ENCODE measurements around the gene CCDC127. TPM values are rescaled to one million over a fixed set of nuclear protein-coding genes. Genes with fewer than 3 reads are reported as not detected.
A peak's percentile ranks its signal among the peaks of the same experiment; 100 is the strongest.

The CCDC127 gene
- total RNA-seq, 1 donor from 2014 or later: 9.7 TPM

DNA sequence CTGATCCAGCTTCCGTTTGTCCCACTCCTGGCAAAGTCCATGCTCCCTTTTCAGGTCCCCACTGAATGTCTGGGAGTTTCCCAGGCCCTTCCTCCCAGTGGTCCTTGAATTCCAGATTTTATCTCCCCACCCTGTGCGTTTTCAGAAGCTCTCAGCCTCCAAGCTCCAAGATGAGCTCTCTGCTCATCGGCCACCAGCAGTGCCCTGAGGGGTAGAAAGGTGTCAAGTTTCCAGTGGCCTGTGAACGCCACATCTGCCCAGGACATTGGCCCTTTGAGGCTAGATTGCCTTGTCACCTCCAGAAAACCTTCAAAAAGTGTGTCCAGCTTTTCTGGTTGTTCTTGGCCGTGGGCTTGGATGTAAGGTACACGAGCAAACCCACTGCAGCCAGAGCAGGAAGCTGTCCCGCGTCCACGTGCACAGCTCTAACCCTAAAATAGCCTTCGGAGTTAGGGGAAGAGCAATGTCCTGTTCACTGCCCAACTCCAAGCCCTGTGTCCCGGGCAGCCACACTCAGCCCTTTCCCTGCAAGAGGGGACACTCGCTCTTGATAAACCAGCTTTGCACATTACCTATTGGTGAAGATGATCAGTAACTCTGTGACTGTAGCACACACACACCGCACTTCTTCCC lies 37.6 kb downstream of the CCDC127 start:
- DNase-seq (ENCODE audit: low spot score in 2 of 2, unreplicated experiment in 2 of 2): no peak
- Mint-ChIP-seq H3K9me3 (no peaks in the 10 kb centered on the region), H3K27me3 (ENCODE audit: low read depth) (no peaks in the 10 kb centered on the region), H3K4me3 (no peak overlapping the region), H3K36me3 (peaks cover 13% of the 10 kb centered on the region), H3K4me1 (peaks cover 18% of the 10 kb centered on the region), H3K27ac (no peak overlapping the region)
- TF ChIP-seq, protein P1, sequence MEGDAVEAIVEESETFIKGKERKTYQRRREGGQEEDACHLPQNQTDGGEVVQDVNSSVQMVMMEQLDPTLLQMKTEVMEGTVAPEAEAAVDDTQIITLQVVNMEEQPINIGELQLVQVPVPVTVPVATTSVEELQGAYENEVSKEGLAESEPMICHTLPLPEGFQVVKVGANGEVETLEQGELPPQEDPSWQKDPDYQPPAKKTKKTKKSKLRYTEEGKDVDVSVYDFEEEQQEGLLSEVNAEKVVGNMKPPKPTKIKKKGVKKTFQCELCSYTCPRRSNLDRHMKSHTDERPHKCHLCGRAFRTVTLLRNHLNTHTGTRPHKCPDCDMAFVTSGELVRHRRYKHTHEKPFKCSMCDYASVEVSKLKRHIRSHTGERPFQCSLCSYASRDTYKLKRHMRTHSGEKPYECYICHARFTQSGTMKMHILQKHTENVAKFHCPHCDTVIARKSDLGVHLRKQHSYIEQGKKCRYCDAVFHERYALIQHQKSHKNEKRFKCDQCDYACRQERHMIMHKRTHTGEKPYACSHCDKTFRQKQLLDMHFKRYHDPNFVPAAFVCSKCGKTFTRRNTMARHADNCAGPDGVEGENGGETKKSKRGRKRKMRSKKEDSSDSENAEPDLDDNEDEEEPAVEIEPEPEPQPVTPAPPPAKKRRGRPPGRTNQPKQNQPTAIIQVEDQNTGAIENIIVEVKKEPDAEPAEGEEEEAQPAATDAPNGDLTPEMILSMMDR (IDR thresholded peaks at IDR 0.05; ENCODE audit: unreplicated experiment): no peak

DNA sequence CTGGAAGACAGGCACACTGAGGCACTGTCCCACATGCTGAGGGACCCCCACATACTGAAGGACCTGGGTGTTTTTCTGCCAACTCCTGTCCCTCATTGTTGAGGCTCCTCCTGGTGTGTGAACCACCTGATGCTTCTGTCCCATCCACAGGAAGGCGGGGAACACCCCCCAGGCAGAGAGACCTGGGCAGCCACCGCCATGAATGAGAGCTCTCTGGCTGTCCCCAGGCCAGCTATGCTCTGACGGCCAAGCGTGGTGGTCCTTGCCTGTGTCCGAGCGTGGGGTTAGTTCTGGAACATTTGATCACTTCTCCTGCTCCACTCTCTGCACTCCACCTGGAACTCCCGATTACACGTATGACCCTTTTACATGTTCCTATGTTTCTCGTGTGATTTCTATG lies 38.6 kb downstream of the CCDC127 start:
- TF ChIP-seq, protein P1 (IDR thresholded peaks at IDR 0.05; ENCODE audit: unreplicated experiment): no peak
- H3K36me3 Mint-ChIP-seq: peaks cover 15% of the 10 kb centered on the region
- H3K27ac Mint-ChIP-seq: no peak overlapping the region
- H3K9me3 Mint-ChIP-seq: no peaks in the 10 kb centered on the region
- no peaks in the 10 kb centered on the region for H3K27me3 Mint-ChIP-seq (ENCODE audit: low read depth)
- no peak overlapping the region for H3K4me3 Mint-ChIP-seq
- peaks cover 22% of the 10 kb centered on the region for H3K4me1 Mint-ChIP-seq
- DNase-seq (ENCODE audit: low spot score in 2 of 2, unreplicated experiment in 2 of 2): no peak

GRCh38 chr5:178110-178509 lies 39.8 kb downstream of the CCDC127 start:
- no peak overlapping the region for H3K4me3 Mint-ChIP-seq
- H3K4me1 Mint-ChIP-seq: peaks cover 22% of the 10 kb centered on the region
- H3K27ac Mint-ChIP-seq: no peak overlapping the region
- no peak for DNase-seq (ENCODE audit: low spot score in 2 of 2, unreplicated experiment in 2 of 2)
- H3K36me3 Mint-ChIP-seq: peaks cover 21% of the 10 kb centered on the region
- TF ChIP-seq, protein P1 (IDR thresholded peaks at IDR 0.05; ENCODE audit: unreplicated experiment): no peak
- H3K27me3 Mint-ChIP-seq (ENCODE audit: low read depth): no peaks in the 10 kb centered on the region
- H3K9me3 Mint-ChIP-seq: no peaks in the 10 kb centered on the region

DNA sequence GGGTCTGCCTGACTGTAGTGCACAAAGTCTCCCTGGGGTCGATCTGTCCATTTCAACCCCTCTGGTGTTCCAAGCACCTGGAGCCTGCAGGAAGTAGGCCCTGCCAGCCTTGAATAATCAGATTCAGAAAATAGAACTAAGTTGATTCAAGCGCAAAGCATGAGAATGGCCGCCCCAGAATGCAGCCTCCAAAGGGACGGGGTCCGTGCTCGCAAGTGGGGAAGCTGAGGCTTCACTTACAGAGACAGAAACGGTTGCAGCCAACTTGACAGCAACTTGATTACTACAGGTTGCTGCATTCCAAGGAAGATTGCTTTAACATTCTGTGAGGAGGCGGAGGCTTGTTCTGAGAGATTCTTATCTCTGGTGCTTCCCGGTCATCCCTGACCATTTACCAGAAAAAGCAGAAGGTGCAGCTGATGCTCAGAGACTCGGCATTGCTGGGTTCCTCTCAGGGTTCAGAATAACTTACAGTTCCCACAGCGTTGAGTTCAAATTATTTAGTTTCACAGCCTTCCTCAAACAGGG lies 41.6 kb downstream of the CCDC127 start:
- no peak overlapping the region for H3K4me3 Mint-ChIP-seq
- peaks cover 18% of the 10 kb centered on the region for H3K36me3 Mint-ChIP-seq
- no peaks in the 10 kb centered on the region for H3K9me3 Mint-ChIP-seq
- H3K27ac Mint-ChIP-seq: peak overlapping the region; percentile 16
- no peak for DNase-seq (ENCODE audit: low spot score in 2 of 2, unreplicated experiment in 2 of 2)
- peaks cover 22% of the 10 kb centered on the region for H3K4me1 Mint-ChIP-seq
- H3K27me3 Mint-ChIP-seq (ENCODE audit: low read depth): no peaks in the 10 kb centered on the region
- TF ChIP-seq, protein P1 (IDR thresholded peaks at IDR 0.05; ENCODE audit: unreplicated experiment): no peak

GRCh38 chr5:174876-175465 lies 43.0 kb downstream of the CCDC127 start:
- Mint-ChIP-seq H3K4me3 (no peak overlapping the region), H3K27me3 (ENCODE audit: low read depth) (no peaks in the 10 kb centered on the region), H3K9me3 (no peaks in the 10 kb centered on the region), H3K36me3 (peaks cover 16% of the 10 kb centered on the region), H3K27ac (no peak overlapping the region), H3K4me1 (peaks cover 19% of the 10 kb centered on the region)
- DNase-seq (ENCODE audit: low spot score in 2 of 2, unreplicated experiment in 2 of 2): no peak
- TF ChIP-seq, protein P1 (IDR thresholded peaks at IDR 0.05; ENCODE audit: unreplicated experiment): no peak
